Tibial nerve (tissue), 3 donors: ENCODE data around the gene RASAL2.

Experiments
- CTCF ChIP-seq, 5 experiments: fragments of 200-600 bp in 3 of 5; fragments of 450-650 bp in 2 of 5; sonication (generic) in 3 of 5; IDR thresholded peaks; one replicate each; pipeline ENCODE4 v1.5.1; 2016 to 2019; ENCODE audit warnings: antibody characterized with exemption in 5 of 5, mild to moderate bottlenecking in 3 of 5, moderate library complexity in 2 of 5
- POLR2A ChIP-seq, 2 donors: fragments of 450-650 bp; IDR thresholded peaks; one replicate each; pipeline ENCODE4 v1.6.1; 2017; ENCODE audit warnings: antibody characterized with exemption in 2 of 2, mild to moderate bottlenecking in 2 of 2, moderate library complexity in 2 of 2

- no peak for TF ChIP-seq CTCF (IDR thresholded peaks at IDR 0.05)
- TF ChIP-seq POLR2A (IDR thresholded peaks at IDR 0.05), result no peak
Measured at GRCh38 chr1:178353524-178353923, 259.6 kb downstream of the RASAL2 start.
